OCI-LY7 (cell line): ENCODE data around the gene RBM47.

ENCODE experiments used
- CTCF ChIP-seq: fragments of 200-600 bp; sonication (generic); conservative IDR thresholded peaks from 2 replicates; pipeline ENCODE4 v1.5.1; 2014; ENCODE audit warnings: mild to moderate bottlenecking, antibody characterized with exemption, low read length, moderate library complexity, mixed read lengths
- EZH2phosphoT487 ChIP-seq: fragments of 200-600 bp; sonication (generic); IDR thresholded peaks from 2 replicates; pipeline ENCODE4 v1.6.1; 2018; ENCODE audit warnings: low read depth, borderline replicate concordance, mild to moderate bottlenecking, mixed run types, antibody characterized with exemption, low read length, moderate library complexity, mixed read lengths

- TF ChIP-seq CTCF (no peak), EZH2phosphoT487 (no peak)
Observed at GRCh38 chr4:40622913-40623312, 6.8 kb downstream of the RBM47 start.
